Rectal smooth muscle tissue (tissue), 1 donor: ENCODE results near the gene EPHA8.

ENCODE experiments used
- H3K27ac ChIP-seq: one replicate; pipeline ENCODE4 v1.7.0; 2013; ENCODE audit warnings: low read depth, low read length, inconsistent platforms
- H3K27me3 ChIP-seq: one replicate; pipeline ENCODE4 v1.7.0; 2013; ENCODE audit warnings: low read length; ENCODE audit not compliant: control insufficient read depth, insufficient read depth
- H3K36me3 ChIP-seq: one replicate; pipeline ENCODE4 v1.7.0; 2013; ENCODE audit warnings: low read length; ENCODE audit not compliant: control insufficient read depth, insufficient read depth
- H3K4me1 ChIP-seq: one replicate; pipeline ENCODE4 v1.7.0; 2013; ENCODE audit warnings: low read length; ENCODE audit not compliant: control insufficient read depth, insufficient read depth
- H3K4me3 ChIP-seq: one replicate; pipeline ENCODE4 v1.7.0; 2013; ENCODE audit warnings: low read length
- H3K9ac ChIP-seq: one replicate; pipeline ENCODE4 v1.7.0; 2013; ENCODE audit warnings: low read length

The EPHA8 gene

DNA sequence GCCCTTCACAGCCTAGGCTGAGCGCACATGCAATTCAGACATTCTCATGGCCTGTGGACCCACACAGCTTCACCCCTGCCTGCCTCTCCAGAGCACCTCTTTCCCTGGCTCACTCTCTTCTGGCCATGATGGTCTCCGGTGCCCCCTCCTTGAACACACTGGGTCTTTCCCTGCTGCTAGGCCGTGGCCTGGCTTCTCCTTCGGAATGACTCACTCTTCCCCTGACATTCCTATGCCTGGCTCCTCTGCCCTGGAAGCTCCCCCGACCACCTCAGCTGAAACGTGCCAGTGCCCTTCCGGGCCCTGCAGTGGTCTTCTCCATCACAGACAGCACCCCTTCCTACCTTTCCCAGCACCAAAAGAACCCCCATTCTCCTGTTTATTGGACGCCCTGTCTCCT is 28.3 kb downstream of the EPHA8 start:
- Histone ChIP-seq H3K27me3 (peaks cover 16% of the 10 kb centered on the region), H3K4me3 (no peak overlapping the region), H3K9ac (no peak overlapping the region)

DNA sequence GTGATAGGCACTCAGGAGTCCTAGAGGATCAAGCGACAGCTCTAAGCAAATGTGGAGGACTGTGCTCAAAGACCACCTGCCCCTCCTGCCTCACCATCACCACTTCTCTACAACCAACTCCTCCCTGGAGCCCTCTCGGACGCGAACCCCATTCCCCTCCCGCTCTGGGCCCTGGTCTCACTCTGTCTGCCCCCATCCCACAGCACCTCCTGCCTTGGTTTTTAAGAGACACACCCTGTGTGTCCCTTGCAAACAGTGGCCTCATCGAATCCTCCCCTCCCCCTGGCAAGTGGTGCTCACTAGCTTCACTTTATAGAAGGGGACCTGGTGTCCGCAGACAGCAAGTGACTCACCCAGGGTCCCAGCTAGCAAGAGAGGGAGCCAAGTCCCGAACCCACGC is 28.8 kb downstream of the EPHA8 start:
- Histone ChIP-seq H3K27me3 (peaks cover 16% of the 10 kb centered on the region), H3K36me3 (no peaks in the 10 kb centered on the region), H3K27ac (no peak overlapping the region), H3K9ac (no peak overlapping the region), H3K4me3 (no peak overlapping the region), H3K4me1 (no peaks in the 10 kb centered on the region)

More for the DNA sequence above, 28.3 kb downstream of the EPHA8 start:
- Histone ChIP-seq H3K27ac (no peak overlapping the region), H3K36me3 (no peaks in the 10 kb centered on the region), H3K4me1 (no peaks in the 10 kb centered on the region)

GRCh38 chr1:22592919-22593790 is 29.9 kb downstream of the EPHA8 start:
- no peak overlapping the region for H3K4me3 ChIP-seq
- peaks cover 16% of the 10 kb centered on the region for H3K27me3 ChIP-seq
- H3K9ac ChIP-seq, result no peak overlapping the region
- no peaks in the 10 kb centered on the region for H3K4me1 ChIP-seq
- no peaks in the 10 kb centered on the region for H3K36me3 ChIP-seq
- no peak overlapping the region for H3K27ac ChIP-seq

DNA sequence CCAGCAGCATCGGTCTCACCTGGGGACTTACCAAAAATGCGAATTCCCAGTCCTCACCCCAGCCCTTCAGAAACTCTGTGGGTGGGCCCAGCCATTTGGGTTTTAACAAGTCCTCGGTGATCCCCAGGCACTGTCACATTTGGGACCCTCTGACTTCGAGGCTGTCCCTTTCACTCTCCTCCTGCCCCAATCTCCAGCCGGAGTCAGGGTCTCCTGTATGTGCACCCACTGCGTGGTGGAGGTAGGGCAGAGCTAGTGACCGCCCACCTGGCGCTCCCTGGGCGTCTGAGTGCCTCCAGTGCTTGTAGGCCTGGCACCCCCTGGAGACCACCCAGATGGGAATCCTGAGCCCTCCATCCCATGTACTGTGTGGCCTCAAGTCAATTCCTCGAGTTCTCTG is 31.1 kb downstream of the EPHA8 start:
- Histone ChIP-seq H3K4me3 (no peak overlapping the region), H3K27me3 (peaks cover 17% of the 10 kb centered on the region), H3K4me1 (no peaks in the 10 kb centered on the region), H3K36me3 (no peaks in the 10 kb centered on the region), H3K9ac (no peak overlapping the region), H3K27ac (no peak overlapping the region)

- peaks cover 17% of the 10 kb centered on the region for H3K27me3 ChIP-seq
- no peak overlapping the region for H3K4me3 ChIP-seq
- no peak overlapping the region for H3K27ac ChIP-seq
Observed at GRCh38 chr1:22595108-22595507, 31.8 kb downstream of the EPHA8 start.

DNA sequence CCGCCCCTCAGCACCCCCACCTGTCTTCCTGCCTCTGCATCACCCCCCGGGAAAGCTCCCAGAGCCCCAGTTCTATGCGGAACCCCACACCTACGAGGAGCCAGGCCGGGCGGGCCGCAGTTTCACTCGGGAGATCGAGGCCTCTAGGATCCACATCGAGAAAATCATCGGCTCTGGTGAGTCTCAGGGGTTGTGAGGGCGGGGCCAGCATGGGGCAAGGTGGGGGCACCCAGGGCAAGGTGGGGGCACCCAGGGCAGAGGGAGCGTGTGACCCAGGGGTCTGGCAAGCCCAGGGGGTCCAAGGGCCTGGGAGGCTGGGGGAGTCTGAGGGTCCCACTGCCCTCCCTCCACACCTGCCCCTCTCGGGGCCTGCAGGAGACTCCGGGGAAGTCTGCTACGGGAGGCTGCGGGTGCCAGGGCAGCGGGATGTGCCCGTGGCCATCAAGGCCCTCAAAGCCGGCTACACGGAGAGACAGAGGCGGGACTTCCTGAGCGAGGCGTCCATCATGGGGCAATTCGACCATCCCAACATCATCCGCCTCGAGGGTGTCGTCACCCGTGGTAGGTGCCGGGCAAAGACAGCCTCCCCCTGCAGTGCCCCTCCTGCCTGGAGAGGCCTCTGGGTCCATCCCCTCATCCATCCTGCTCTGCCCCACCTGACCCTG is 34.1 kb downstream of the EPHA8 start:
- H3K9ac ChIP-seq, result no peak overlapping the region
- H3K4me3 ChIP-seq, result no peak overlapping the region
- no peaks in the 10 kb centered on the region for H3K36me3 ChIP-seq
- H3K27me3 ChIP-seq, result peaks cover 13% of the 10 kb centered on the region
- H3K27ac ChIP-seq, result no peak overlapping the region
- no peaks in the 10 kb centered on the region for H3K4me1 ChIP-seq

More at GRCh38 chr1:22595108-22595507, 31.8 kb downstream of the EPHA8 start:
- Histone ChIP-seq H3K9ac (no peak overlapping the region), H3K36me3 (no peaks in the 10 kb centered on the region), H3K4me1 (no peaks in the 10 kb centered on the region)

DNA sequence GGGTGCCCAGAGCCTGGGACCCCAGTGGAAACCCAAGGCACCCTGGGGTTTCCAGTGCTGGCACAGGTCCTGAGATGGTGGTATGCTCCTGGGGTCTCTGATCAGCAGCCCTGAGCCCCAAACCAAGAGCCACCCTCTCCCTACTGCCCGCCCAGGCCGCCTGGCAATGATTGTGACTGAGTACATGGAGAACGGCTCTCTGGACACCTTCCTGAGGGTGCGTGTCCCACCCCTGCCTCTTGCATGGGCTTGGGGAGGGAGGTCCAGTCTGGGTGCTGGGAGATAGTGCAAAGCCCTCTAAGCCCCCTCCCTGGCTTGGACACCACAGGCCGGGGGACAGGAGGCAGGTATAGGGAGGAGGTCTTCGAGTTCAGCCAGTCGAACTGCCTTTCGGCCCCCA is 34.7 kb downstream of the EPHA8 start:
- Histone ChIP-seq H3K4me3 (no peak overlapping the region), H3K27me3 (peaks cover 10% of the 10 kb centered on the region), H3K36me3 (no peaks in the 10 kb centered on the region), H3K9ac (no peak overlapping the region), H3K27ac (no peak overlapping the region), H3K4me1 (no peaks in the 10 kb centered on the region)

DNA sequence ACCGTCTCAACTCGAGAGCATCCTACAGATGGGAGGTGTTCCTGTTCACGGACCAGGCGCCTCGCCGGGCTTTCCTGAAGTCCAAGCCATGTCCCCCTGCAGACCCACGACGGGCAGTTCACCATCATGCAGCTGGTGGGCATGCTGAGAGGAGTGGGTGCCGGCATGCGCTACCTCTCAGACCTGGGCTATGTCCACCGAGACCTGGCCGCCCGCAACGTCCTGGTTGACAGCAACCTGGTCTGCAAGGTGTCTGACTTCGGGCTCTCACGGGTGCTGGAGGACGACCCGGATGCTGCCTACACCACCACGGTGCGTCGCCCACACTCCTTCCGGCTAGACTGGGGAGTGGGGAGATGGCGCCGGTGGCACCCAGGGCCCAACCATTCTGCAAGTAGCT is 35.4 kb downstream of the EPHA8 start:
- Histone ChIP-seq H3K36me3 (no peaks in the 10 kb centered on the region), H3K9ac (no peak overlapping the region), H3K4me1 (no peaks in the 10 kb centered on the region), H3K4me3 (no peak overlapping the region), H3K27ac (no peak overlapping the region), H3K27me3 (peaks cover 8% of the 10 kb centered on the region)

DNA sequence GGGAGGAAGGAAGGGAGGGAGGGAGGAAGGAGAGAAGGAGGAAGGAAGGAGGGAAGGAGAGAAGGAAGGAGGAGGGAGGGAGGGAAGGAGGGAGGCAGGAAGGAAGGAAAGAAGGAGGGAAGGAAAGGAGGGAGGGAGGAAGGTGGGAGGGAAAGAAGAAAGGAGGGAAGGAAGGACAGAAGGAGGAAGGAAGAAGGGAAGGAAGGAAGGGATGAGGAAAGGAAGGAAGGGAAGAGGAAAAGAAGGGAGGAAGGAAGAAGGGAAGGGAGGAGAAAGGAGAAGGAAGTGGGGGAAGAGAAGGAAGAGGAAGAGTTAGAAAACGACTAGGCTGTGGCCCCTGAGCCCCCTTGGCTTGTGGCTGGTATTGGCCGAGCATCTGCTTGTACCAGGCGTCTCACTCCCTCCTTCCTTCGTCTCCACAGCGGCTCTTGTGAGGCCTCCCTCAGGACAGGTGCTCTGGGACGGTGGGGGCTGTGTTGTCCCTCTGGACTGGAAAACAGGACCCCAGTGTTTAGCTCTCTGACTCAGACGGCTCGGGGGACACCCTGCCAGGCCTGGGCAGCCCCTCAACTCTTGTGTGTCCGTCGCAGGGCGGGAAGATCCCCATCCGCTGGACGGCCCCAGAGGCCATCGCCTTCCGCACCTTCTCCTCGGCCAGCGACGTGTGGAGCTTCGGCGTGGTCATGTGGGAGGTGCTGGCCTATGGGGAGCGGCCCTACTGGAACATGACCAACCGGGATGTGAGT is 37.0 kb downstream of the EPHA8 start:
- no peak overlapping the region for H3K27ac ChIP-seq
- H3K4me1 ChIP-seq, result no peaks in the 10 kb centered on the region
- H3K9ac ChIP-seq, result no peak overlapping the region
- H3K36me3 ChIP-seq, result no peaks in the 10 kb centered on the region
- peaks cover 4% of the 10 kb centered on the region for H3K27me3 ChIP-seq
- H3K4me3 ChIP-seq, result no peak overlapping the region

- Histone ChIP-seq H3K27ac (no peak overlapping the region), H3K4me1 (no peaks in the 10 kb centered on the region), H3K9ac (no peak overlapping the region), H3K27me3 (peaks cover 4% of the 10 kb centered on the region), H3K4me3 (no peak overlapping the region), H3K36me3 (no peaks in the 10 kb centered on the region)
Observed at GRCh38 chr1:22600817-22601605, 37.7 kb downstream of the EPHA8 start.

DNA sequence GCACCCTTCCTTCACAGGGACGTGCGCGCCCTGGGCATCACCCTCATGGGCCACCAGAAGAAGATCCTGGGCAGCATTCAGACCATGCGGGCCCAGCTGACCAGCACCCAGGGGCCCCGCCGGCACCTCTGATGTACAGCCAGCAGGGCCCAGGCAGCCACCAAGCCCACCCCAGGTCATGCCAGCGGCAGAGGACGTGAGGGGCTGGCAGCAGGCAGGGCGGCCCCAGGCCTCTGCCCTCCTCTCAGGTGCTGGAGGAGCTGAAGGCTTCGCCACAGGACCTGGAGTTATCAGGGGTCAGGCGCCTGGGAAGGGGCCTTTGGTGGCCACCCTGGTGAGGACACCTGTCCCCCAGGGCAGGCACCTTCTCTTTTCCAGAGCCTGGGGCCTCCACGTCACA is 38.3 kb downstream of the EPHA8 start:
- Histone ChIP-seq H3K27ac (no peak overlapping the region), H3K4me1 (no peaks in the 10 kb centered on the region), H3K9ac (no peak overlapping the region), H3K4me3 (no peak overlapping the region), H3K36me3 (no peaks in the 10 kb centered on the region), H3K27me3 (peaks cover 4% of the 10 kb centered on the region)
